ENCODE data around the gene CTNNA1. TPM values are rescaled to one million over a fixed set of nuclear protein-coding genes. Genes with fewer than 3 reads are reported as not detected.

Gene CTNNA1
- total and polyA plus RNA-seq, 12 donors, result 111 to 521 (median 347) TPM

GRCh38 chr5:138737494-138738265 lies 15.5 kb upstream of the CTNNA1 start:
- peak in 1 of 7 donors; percentile 19 for DNase-seq
- TF ChIP-seq CTCF (IDR thresholded peaks at IDR 0.05) (no peak), POLR2A (IDR thresholded peaks at IDR 0.05) (no peak)
- no peak overlapping the region for H3K4me3 ChIP-seq
- 93 to 100% (median 95%) methylated on average over 2 of the region's 2 CpGs for WGBS, 4 donors
- no peak overlapping the region for H3K27ac ChIP-seq
- peaks cover 0 to 10% of the 10 kb centered on the region in 2 donors for H3K4me1 ChIP-seq (replicated peaks in 1 of 2)
- intact Hi-C loops (cut with DNase I), result no loop called here
- H3K27me3 ChIP-seq, result no peaks in the 10 kb centered on the region
- no peaks in the 10 kb centered on the region for H3K36me3 ChIP-seq (replicated peaks in 1 of 2)
- no peaks in the 10 kb centered on the region for H3K9me3 ChIP-seq (replicated peaks in 1 of 3)

DNA sequence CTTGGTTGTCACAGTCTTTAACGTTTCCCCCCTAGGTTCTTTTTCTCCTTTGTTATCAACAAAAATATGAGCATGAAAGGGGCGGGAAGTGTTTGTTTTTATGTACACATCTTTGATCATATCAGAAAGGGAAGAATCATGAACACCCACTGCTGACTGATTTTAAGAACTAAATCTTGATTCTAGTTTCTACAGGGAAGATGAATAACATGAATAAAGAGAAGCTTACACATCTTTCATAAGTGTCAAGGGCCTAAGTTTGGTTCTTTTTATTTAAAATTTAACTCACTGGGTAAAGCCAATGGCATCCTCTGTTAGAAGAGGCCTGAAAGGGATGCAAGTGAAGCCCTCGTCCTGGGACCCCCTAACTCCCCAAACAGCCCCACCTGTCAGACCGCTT lies 14.8 kb upstream of the CTNNA1 start:
- no peak overlapping the region for H3K4me3 ChIP-seq
- DNase-seq, result no peak
- H3K27me3 ChIP-seq, result no peaks in the 10 kb centered on the region
- H3K27ac ChIP-seq, result no peak overlapping the region
- TF ChIP-seq POLR2A (IDR thresholded peaks at IDR 0.05) (no peak), CTCF (IDR thresholded peaks at IDR 0.05) (no peak)
- no peaks in the 10 kb centered on the region for H3K36me3 ChIP-seq (replicated peaks in 1 of 2)
- H3K9me3 ChIP-seq (replicated peaks in 1 of 3), result no peaks in the 10 kb centered on the region
- WGBS, 4 donors, result 78 to 80% (median 79%) methylated on average over 4 of the region's 4 CpGs
- intact Hi-C loops (cut with DNase I), result no loop called here
- H3K4me1 ChIP-seq (replicated peaks in 1 of 2), result peaks cover 0 to 10% of the 10 kb centered on the region in 2 donors

- no peak for TF ChIP-seq CTCF (IDR thresholded peaks at IDR 0.05)
- TF ChIP-seq POLR2A (IDR thresholded peaks at IDR 0.05), result no peak
- H3K27ac ChIP-seq, result no peak overlapping the region
- no peaks in the 10 kb centered on the region for H3K27me3 ChIP-seq
- H3K36me3 ChIP-seq (replicated peaks in 1 of 2), result no peaks in the 10 kb centered on the region
- intact Hi-C loops (cut with DNase I), result no loop called here
- WGBS, 4 donors, result 94 to 97% (median 97%) methylated on average over 1 of the region's 1 CpG
- H3K4me3 ChIP-seq, result no peak overlapping the region
- H3K4me1 ChIP-seq (replicated peaks in 1 of 2), result peaks cover 0 to 10% of the 10 kb centered on the region in 2 donors
- DNase-seq, result no peak
- H3K9me3 ChIP-seq (replicated peaks in 1 of 3), result no peaks in the 10 kb centered on the region
These were observed 13.3 kb upstream of the CTNNA1 start for GRCh38 chr5:138739938-138740337.

- 87 to 92% (median 91%) methylated on average over 4 of the region's 4 CpGs for WGBS, 4 donors
- intact Hi-C loops (cut with DNase I), result no loop called here
- DNase-seq, result no peak
These were observed 9.7 kb upstream of the CTNNA1 start for GRCh38 chr5:138743484-138743883.

GRCh38 chr5:138745268-138745667 lies 8.0 kb upstream of the CTNNA1 start:
- H3K27me3 ChIP-seq, result no peaks in the 10 kb centered on the region
- H3K4me3 ChIP-seq, result no peak overlapping the region
- no peaks in the 10 kb centered on the region for H3K36me3 ChIP-seq (replicated peaks in 1 of 2)
- no peak for DNase-seq
- intact Hi-C loops (cut with DNase I), result no loop called here
- TF ChIP-seq POLR2A (IDR thresholded peaks at IDR 0.05), result no peak
- no peak for TF ChIP-seq CTCF (IDR thresholded peaks at IDR 0.05)
- peaks cover 0 to 10% of the 10 kb centered on the region in 2 donors for H3K4me1 ChIP-seq (replicated peaks in 1 of 2)
- no peaks in the 10 kb centered on the region for H3K9me3 ChIP-seq (replicated peaks in 1 of 3)
- WGBS, 4 donors, result 95 to 97% (median 96%) methylated on average over 6 of the region's 6 CpGs
- no peak overlapping the region for H3K27ac ChIP-seq

More at GRCh38 chr5:138743484-138743883, 9.7 kb upstream of the CTNNA1 start:
- Histone ChIP-seq H3K4me3 (no peak overlapping the region), H3K9me3 (replicated peaks in 1 of 3) (no peaks in the 10 kb centered on the region), H3K27me3 (no peaks in the 10 kb centered on the region), H3K27ac (no peak overlapping the region), H3K4me1 (replicated peaks in 1 of 2) (peaks cover 0 to 10% of the 10 kb centered on the region in 2 donors), H3K36me3 (replicated peaks in 1 of 2) (no peaks in the 10 kb centered on the region)
- TF ChIP-seq POLR2A (IDR thresholded peaks at IDR 0.05), result no peak

All from adrenal gland (tissue), 12 donors.